ENCODE measurements around the gene AFTPH.

DNA sequence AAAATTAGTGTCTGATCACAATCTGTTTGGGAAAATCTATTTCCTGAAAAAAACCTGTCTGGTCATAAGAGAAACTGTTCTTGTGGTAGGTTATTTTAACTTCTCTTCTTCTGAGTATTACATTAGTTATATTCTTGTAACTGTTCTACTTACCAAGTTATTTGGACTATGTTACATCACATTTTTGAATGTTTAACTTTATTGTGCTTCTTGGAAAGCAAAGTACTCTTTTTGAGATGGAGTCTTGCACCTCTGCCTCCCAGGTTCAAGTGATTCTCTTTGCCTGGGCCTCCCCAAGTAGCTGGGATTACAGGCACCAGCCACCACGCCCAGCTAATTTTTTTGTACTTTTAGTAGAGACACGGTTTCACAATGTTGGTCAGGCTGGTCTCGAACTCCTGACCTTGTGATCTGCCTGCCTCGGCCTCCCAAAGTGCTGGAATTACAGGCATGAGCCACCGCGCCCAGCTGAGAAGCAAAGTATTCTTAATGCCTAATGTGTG lies 39.4 kb downstream of the AFTPH start:
- TF ChIP-seq, protein P1, sequence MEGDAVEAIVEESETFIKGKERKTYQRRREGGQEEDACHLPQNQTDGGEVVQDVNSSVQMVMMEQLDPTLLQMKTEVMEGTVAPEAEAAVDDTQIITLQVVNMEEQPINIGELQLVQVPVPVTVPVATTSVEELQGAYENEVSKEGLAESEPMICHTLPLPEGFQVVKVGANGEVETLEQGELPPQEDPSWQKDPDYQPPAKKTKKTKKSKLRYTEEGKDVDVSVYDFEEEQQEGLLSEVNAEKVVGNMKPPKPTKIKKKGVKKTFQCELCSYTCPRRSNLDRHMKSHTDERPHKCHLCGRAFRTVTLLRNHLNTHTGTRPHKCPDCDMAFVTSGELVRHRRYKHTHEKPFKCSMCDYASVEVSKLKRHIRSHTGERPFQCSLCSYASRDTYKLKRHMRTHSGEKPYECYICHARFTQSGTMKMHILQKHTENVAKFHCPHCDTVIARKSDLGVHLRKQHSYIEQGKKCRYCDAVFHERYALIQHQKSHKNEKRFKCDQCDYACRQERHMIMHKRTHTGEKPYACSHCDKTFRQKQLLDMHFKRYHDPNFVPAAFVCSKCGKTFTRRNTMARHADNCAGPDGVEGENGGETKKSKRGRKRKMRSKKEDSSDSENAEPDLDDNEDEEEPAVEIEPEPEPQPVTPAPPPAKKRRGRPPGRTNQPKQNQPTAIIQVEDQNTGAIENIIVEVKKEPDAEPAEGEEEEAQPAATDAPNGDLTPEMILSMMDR (IDR thresholded peaks at IDR 0.05; ENCODE audit: insufficient read depth, low read length, poor library complexity, severe bottlenecking): no peak
- no peak for TF ChIP-seq EZH2phosphoT487 (conservative IDR thresholded peaks at IDR 0.05; ENCODE audit: low read length)
